Measurements from ENCODE around the gene LEAP2.

LEAP2 gene

GRCh38 chr5:132884548-132884947 is 11.1 kb downstream of the LEAP2 start:
- H3K9me3 Mint-ChIP-seq = no peaks in the 10 kb centered on the region
- H3K36me3 Mint-ChIP-seq (ENCODE audit: low read depth) = peaks cover 56% of the 10 kb centered on the region
- H3K4me1 Mint-ChIP-seq (ENCODE audit: low read depth) = peaks cover 6% of the 10 kb centered on the region
- H3K4me3 Mint-ChIP-seq = no peak overlapping the region
- no peaks in the 10 kb centered on the region for H3K27me3 Mint-ChIP-seq
- H3K27ac Mint-ChIP-seq = no peak overlapping the region

GRCh38 chr5:132886064-132886823 is 12.8 kb downstream of the LEAP2 start:
- Mint-ChIP-seq H3K27me3 (no peaks in the 10 kb centered on the region), H3K27ac (no peak overlapping the region), H3K36me3 (ENCODE audit: low read depth) (peaks cover 54% of the 10 kb centered on the region), H3K9me3 (no peaks in the 10 kb centered on the region), H3K4me3 (no peak overlapping the region), H3K4me1 (ENCODE audit: low read depth) (peaks cover 6% of the 10 kb centered on the region)

- no peak overlapping the region for H3K4me3 Mint-ChIP-seq
- H3K36me3 Mint-ChIP-seq (ENCODE audit: low read depth) = peaks cover 55% of the 10 kb centered on the region
- H3K27ac Mint-ChIP-seq = no peak overlapping the region
- peaks cover 6% of the 10 kb centered on the region for H3K4me1 Mint-ChIP-seq (ENCODE audit: low read depth)
- no peaks in the 10 kb centered on the region for H3K27me3 Mint-ChIP-seq
- no peaks in the 10 kb centered on the region for H3K9me3 Mint-ChIP-seq
These were observed 13.8 kb downstream of the LEAP2 start for GRCh38 chr5:132887283-132887682.

GRCh38 chr5:132889501-132889900 is 16.0 kb downstream of the LEAP2 start:
- no peaks in the 10 kb centered on the region for H3K27me3 Mint-ChIP-seq
- no peak overlapping the region for H3K4me3 Mint-ChIP-seq
- H3K27ac Mint-ChIP-seq = no peak overlapping the region
- H3K9me3 Mint-ChIP-seq = no peaks in the 10 kb centered on the region
- H3K36me3 Mint-ChIP-seq (ENCODE audit: low read depth) = peaks cover 63% of the 10 kb centered on the region
- H3K4me1 Mint-ChIP-seq (ENCODE audit: low read depth) = peaks cover 6% of the 10 kb centered on the region

- Mint-ChIP-seq H3K36me3 (ENCODE audit: low read depth) (peaks cover 61% of the 10 kb centered on the region), H3K9me3 (no peaks in the 10 kb centered on the region), H3K27ac (no peak overlapping the region), H3K4me3 (no peak overlapping the region), H3K4me1 (ENCODE audit: low read depth) (no peaks in the 10 kb centered on the region), H3K27me3 (no peaks in the 10 kb centered on the region)
These were observed 17.3 kb downstream of the LEAP2 start for GRCh38 chr5:132890817-132891216.

- H3K9me3 Mint-ChIP-seq = no peaks in the 10 kb centered on the region
- no peak overlapping the region for H3K4me3 Mint-ChIP-seq
- peaks cover 51% of the 10 kb centered on the region for H3K36me3 Mint-ChIP-seq (ENCODE audit: low read depth)
- H3K27me3 Mint-ChIP-seq = no peaks in the 10 kb centered on the region
- no peak overlapping the region for H3K27ac Mint-ChIP-seq
- no peaks in the 10 kb centered on the region for H3K4me1 Mint-ChIP-seq (ENCODE audit: low read depth)
These were observed 22.3 kb downstream of the LEAP2 start for GRCh38 chr5:132895719-132896305.

- Mint-ChIP-seq H3K27me3 (no peaks in the 10 kb centered on the region), H3K4me1 (ENCODE audit: low read depth) (no peaks in the 10 kb centered on the region), H3K27ac (no peak overlapping the region), H3K4me3 (no peak overlapping the region), H3K36me3 (ENCODE audit: low read depth) (peaks cover 52% of the 10 kb centered on the region), H3K9me3 (no peaks in the 10 kb centered on the region)
These were observed 23.2 kb downstream of the LEAP2 start for GRCh38 chr5:132896685-132897084.

- Mint-ChIP-seq H3K4me3 (no peak overlapping the region), H3K4me1 (ENCODE audit: low read depth) (no peaks in the 10 kb centered on the region), H3K9me3 (no peaks in the 10 kb centered on the region), H3K36me3 (ENCODE audit: low read depth) (peaks cover 42% of the 10 kb centered on the region), H3K27me3 (no peaks in the 10 kb centered on the region), H3K27ac (no peak overlapping the region)
These were observed 24.6 kb downstream of the LEAP2 start for GRCh38 chr5:132898094-132898493.

GRCh38 chr5:132901036-132901435 is 27.6 kb downstream of the LEAP2 start:
- Mint-ChIP-seq H3K9me3 (no peaks in the 10 kb centered on the region), H3K4me1 (ENCODE audit: low read depth) (no peaks in the 10 kb centered on the region), H3K27ac (no peak overlapping the region), H3K27me3 (no peaks in the 10 kb centered on the region), H3K36me3 (ENCODE audit: low read depth) (peaks cover 49% of the 10 kb centered on the region), H3K4me3 (no peak overlapping the region)

GRCh38 chr5:132901730-132902129 is 28.3 kb downstream of the LEAP2 start:
- Mint-ChIP-seq H3K27ac (no peak overlapping the region), H3K4me1 (ENCODE audit: low read depth) (no peaks in the 10 kb centered on the region), H3K9me3 (no peaks in the 10 kb centered on the region), H3K27me3 (no peaks in the 10 kb centered on the region), H3K36me3 (ENCODE audit: low read depth) (peaks cover 42% of the 10 kb centered on the region), H3K4me3 (no peak overlapping the region)

- peaks cover 3% of the 10 kb centered on the region for H3K4me1 Mint-ChIP-seq (ENCODE audit: low read depth)
- no peak overlapping the region for H3K27ac Mint-ChIP-seq
- H3K4me3 Mint-ChIP-seq = no peak overlapping the region
- H3K27me3 Mint-ChIP-seq = no peaks in the 10 kb centered on the region
- H3K9me3 Mint-ChIP-seq = no peaks in the 10 kb centered on the region
- H3K36me3 Mint-ChIP-seq (ENCODE audit: low read depth) = peaks cover 44% of the 10 kb centered on the region
These were observed 32.5 kb downstream of the LEAP2 start for GRCh38 chr5:132905938-132906337.

GRCh38 chr5:132907161-132907560 is 33.7 kb downstream of the LEAP2 start:
- H3K9me3 Mint-ChIP-seq = no peaks in the 10 kb centered on the region
- no peaks in the 10 kb centered on the region for H3K27me3 Mint-ChIP-seq
- H3K4me1 Mint-ChIP-seq (ENCODE audit: low read depth) = peaks cover 3% of the 10 kb centered on the region
- peaks cover 48% of the 10 kb centered on the region for H3K36me3 Mint-ChIP-seq (ENCODE audit: low read depth)
- H3K27ac Mint-ChIP-seq = no peak overlapping the region
- no peak overlapping the region for H3K4me3 Mint-ChIP-seq

GRCh38 chr5:132909702-132910101 is 36.2 kb downstream of the LEAP2 start:
- Mint-ChIP-seq H3K4me1 (ENCODE audit: low read depth) (peaks cover 3% of the 10 kb centered on the region), H3K9me3 (no peaks in the 10 kb centered on the region), H3K27me3 (no peaks in the 10 kb centered on the region), H3K27ac (no peak overlapping the region), H3K36me3 (ENCODE audit: low read depth) (peaks cover 37% of the 10 kb centered on the region), H3K4me3 (no peak overlapping the region)

- Mint-ChIP-seq H3K27ac (no peak overlapping the region), H3K9me3 (no peaks in the 10 kb centered on the region), H3K4me3 (no peak overlapping the region), H3K4me1 (ENCODE audit: low read depth) (peaks cover 3% of the 10 kb centered on the region), H3K27me3 (no peaks in the 10 kb centered on the region), H3K36me3 (ENCODE audit: low read depth) (peaks cover 30% of the 10 kb centered on the region)
These were observed 42.2 kb downstream of the LEAP2 start for GRCh38 chr5:132915681-132916080.

- H3K27ac Mint-ChIP-seq = peak overlapping the region; percentile 1
- H3K4me3 Mint-ChIP-seq = no peak overlapping the region
- peaks cover 3% of the 10 kb centered on the region for H3K4me1 Mint-ChIP-seq (ENCODE audit: low read depth)
- peaks cover 29% of the 10 kb centered on the region for H3K36me3 Mint-ChIP-seq (ENCODE audit: low read depth)
- no peaks in the 10 kb centered on the region for H3K27me3 Mint-ChIP-seq
- H3K9me3 Mint-ChIP-seq = no peaks in the 10 kb centered on the region
These were observed 42.6 kb downstream of the LEAP2 start for GRCh38 chr5:132916086-132916485.

All from stimulated activated naive CD8-positive, alpha-beta T cell treated with anti-CD3 and anti-CD28 coated beads, Interleukin-15, Interleukin-2, amounts not matched to agents 100 ng/mL and 50 ng/mL, for 24 hours (primary cell).